ENCODE measurements around the gene POU2AF1.

DNA sequence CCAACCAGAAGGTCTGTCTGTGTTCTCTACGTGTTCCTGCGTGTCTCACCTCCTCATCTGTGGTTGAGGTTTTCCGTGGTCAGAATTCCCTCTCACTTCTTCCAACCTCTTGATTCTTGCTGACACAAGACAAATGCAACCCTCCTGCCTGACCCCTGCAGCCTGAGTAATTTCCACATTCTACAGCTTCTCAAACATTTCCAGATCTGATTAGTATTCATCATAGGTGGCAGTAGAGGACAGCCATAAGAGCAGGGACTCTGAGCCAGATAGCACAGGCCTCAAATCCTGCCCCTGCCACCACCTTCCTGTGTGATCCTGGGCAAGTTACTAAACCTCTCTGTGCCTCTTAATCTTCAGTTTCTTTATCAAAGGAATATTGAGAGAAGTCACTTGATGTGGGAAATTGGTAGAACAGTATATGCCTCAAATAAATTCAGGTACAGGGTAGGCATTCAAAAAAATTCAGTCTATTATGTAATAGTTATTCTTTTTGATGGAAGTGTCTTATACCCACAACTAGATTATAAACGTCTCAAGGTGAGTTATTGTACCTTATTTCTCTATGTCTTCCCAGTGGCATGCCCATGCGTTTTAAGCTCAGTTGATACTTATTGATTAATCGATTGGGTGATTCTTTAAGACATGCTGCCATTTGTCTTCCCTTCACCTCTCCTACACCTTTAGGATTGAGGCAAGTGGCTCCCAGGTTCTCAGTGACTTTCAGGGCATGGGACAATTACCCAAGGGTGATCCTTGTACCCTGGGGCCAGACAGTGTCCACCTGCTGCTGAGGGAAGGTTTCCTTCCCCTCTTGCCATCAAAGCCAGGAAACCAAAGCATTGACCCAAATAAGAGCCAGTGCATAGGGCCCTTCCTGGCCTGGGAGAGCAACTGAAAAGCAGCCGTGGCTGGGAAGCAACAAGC lies 19.6 kb downstream of the POU2AF1 start:
- TF ChIP-seq, protein P1, sequence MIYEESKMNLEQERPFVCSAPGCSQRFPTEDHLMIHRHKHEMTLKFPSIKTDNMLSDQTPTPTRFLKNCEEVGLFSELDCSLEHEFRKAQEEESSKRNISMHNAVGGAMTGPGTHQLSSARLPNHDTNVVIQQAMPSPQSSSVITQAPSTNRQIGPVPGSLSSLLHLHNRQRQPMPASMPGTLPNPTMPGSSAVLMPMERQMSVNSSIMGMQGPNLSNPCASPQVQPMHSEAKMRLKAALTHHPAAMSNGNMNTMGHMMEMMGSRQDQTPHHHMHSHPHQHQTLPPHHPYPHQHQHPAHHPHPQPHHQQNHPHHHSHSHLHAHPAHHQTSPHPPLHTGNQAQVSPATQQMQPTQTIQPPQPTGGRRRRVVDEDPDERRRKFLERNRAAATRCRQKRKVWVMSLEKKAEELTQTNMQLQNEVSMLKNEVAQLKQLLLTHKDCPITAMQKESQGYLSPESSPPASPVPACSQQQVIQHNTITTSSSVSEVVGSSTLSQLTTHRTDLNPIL (CRISPR knock-in tag; IDR thresholded peaks at IDR 0.05; ENCODE audit: low read depth), result no peak
- TF ChIP-seq SNAI2 (CRISPR knock-in tag; IDR thresholded peaks at IDR 0.05) (no peak), RARB (CRISPR knock-in tag; IDR thresholded peaks at IDR 0.05) (no peak), ESRRG (CRISPR knock-in tag; IDR thresholded peaks at IDR 0.05) (no peak)

Measured in SK-N-SH treated with all-trans-retinoic acid at 6 μM for 48 hours (cell line).